DLD1 (cell line): ENCODE results near the gene SHLD2.
"Not testable (repeated sequence)": the region's sequence is repeated elsewhere in the genome, so short reads cannot be mapped to it uniquely, and the experiment has no call there.

Experiments
- in situ Hi-C: cut with HindIII; loops from 2 replicates; pipeline ENCODE4 v1.10.0; 2017; ENCODE audit warnings: low sequenced_read_pairs

Gene SHLD2, protein sequence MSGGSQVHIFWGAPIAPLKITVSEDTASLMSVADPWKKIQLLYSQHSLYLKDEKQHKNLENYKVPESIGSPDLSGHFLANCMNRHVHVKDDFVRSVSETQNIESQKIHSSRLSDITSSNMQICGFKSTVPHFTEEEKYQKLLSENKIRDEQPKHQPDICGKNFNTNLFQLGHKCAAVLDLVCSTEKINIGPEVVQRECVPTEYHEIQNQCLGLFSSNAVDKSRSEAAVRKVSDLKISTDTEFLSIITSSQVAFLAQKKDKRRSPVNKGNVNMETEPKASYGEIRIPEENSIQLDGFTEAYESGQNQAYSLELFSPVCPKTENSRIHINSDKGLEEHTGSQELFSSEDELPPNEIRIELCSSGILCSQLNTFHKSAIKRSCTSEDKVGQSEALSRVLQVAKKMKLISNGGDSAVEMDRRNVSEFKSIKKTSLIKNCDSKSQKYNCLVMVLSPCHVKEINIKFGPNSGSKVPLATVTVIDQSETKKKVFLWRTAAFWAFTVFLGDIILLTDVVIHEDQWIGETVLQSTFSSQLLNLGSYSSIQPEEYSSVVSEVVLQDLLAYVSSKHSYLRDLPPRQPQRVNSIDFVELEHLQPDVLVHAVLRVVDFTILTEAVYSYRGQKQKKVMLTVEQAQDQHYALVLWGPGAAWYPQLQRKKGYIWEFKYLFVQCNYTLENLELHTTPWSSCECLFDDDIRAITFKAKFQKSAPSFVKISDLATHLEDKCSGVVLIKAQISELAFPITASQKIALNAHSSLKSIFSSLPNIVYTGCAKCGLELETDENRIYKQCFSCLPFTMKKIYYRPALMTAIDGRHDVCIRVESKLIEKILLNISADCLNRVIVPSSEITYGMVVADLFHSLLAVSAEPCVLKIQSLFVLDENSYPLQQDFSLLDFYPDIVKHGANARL

DNA sequence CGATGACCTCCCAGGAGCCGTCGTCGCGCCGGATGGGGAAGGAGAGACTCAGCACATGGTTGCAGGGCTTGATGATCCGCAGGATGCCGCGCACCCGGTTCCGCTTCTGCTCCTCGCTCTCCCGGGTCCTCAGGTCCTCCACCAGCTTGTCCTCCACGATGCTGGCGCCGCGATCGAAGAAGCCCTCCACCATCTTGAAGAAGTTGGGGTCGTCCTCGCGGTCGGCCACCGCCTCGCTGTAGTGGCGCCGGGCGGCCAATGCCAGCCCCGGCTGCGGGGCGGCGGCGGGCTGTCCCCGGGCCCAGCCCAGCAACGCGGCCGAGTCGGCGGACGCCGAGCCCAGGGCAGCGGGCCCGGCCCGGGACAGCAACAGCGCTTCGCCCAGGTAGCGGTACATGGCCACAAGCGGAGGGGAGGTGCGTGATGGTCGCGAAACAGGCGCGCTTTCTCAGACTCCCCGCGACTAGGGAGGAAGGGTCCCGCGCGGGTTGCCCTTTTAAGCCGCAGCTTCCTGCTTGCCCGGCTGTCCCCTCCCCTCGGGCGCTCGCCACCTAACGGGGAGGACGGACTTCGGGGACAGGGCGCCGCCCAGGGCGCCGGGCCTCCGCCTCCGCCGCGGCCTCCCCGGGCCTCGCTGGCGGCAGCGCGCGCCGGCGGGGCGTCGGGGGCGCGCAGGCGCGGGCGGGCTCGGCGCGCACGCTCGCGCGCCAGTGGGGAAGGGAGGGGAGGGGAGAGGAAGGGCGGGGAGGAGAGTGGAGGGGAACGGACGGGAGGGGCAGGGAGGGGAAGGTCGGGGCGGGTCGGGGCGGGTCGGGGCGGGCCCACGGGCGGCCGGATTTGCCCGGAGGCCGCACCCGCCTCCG, at the start of gene SHLD2, which contains the start of gene GLUD1:
SHLD2 (plus strand) TSS at position 834 of the 863 bp plus-strand sequence. CDS start 56,149 bp downstream, outside the sequence.
GLUD1 (minus strand) TSS at position 471 of the 863 bp plus-strand sequence; CDS start at position 397, 74 bp downstream.
- in situ Hi-C loops: no loop called here

DNA sequence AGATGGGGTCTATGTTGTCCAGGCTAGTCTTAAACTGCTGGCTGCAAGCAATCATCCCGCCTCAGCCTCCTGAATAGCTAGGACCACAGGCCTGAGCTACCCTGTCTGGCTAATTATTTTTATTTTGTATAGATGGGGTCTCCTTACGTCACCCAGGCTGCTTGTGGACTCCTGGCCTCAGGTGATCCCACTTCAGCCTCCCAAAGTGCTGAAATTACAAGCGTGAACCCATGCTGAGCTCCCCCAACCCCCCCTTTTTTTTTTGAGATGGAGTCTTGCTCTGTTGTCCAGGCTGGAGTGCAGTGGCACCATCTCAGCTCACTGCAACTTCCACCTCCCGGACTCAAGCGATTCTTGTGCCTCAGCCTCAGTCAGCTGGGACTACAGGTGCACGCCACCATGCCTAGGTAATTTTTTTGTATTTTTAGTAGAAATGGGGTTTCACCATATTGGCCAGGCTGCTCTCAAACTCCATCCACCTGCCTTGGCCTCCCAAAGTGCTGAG, 49.5 kb upstream of the SHLD2 start:
- in situ Hi-C loops: no loop called here

DNA sequence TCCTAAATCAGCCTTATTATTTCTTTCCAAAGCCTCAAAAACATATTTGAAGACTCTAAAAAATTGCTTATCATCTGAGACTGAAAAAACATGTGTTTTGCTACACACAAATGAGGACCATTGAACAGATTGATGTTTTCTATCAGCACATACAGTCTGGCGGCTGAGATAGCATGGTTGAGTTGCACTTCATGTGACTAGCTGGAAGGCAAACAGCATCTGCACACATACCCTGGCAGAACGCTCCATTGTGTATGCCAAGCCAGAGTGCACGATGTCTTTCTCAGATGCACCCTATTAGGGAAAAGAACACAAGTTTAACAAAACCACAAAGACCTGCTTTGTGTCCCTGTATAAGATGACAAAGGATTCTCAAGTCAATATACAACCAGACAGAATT, 41.9 kb upstream of the SHLD2 start:
- in situ Hi-C loops: no loop called here

DNA sequence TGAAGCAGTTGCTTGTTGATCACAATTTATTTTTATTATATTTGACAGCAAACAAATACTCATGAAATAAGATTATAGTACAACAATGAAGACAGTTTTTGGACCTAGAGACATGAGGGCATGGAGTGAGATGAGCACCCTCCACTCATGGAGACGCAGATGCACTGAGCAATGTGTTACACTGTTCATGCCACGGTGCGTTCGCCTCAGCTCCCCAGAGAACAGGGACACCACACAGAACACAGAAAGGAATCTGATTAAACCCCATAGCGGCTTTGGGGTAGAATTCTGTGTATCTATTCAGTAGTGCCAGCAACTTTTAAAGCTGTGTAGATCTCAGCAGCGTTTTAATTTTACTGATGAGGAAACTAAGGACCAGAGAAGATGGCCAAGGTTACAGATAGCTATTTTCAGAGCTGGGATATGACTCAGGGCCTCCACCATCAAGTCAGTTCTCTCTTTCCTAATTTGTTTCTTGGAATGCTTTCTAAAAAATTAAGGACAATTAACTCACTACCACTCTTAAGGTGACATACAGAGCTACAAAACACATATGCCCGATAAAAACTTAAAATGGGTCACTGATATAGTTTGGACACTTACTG, 41.3 kb upstream of the SHLD2 start:
- in situ Hi-C loops: no loop called here

DNA sequence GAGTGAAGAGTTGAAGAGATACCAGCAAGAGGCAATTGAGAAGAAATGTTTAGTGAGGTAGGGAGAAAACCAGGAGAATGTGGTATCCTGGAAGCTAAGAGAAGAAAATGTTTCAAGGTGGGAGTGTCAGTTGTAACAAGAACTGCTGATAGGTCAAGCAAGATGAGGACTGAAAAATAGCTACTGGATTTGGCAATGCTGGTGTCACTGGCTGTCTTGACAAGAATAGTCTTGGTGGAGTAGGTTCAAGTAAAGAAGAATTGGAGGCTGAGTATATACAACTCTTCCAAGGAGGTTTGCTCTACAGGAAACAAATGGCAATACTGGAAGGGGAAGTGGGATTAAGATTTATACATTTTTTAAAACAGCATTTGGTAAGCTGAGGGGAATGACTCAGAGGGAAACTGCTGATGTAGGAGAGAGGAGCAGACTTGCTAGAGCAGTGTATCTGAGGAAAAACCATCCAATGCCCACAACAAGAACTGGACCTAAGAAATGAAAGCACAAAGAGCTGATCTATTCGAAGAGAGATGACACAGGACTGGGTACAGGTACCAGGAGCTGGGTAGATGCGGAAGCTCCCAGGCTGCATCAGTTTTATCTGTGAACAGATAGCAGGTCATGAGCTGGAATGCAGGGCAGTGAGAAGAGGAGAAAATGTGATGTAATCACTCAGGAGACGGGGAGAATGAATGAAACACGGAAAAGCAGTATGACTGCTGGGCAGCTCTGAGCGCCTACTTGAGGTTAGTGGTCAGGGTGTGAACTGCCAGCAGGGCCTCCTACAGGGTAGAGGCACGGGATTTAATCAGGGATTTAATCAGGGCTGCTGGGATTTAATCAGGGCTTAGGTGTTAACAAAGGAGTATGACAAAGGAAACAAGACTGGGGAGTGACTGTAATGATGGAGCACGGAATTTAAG, 40.4 kb upstream of the SHLD2 start:
- in situ Hi-C loops: no loop called here

DNA sequence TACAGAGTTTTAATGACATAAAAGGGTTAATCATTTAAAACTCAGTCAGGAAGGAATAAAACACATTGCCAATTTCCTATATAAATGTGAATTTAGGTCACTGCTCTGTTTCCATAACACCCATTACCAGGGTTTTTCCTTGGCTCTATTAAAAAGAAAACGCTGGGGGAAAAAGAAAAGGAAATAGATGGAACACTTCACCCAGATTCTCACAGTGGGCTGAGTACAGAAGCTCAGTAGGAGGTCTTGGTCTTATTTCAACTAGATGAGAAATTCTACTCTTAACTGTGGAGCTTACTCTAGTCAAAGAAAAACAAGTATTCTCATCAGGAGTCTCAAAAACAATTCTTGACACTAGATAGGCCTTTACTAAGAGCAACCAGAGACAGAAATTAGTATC, 36.8 kb upstream of the SHLD2 start:
- in situ Hi-C loops: no loop called here

DNA sequence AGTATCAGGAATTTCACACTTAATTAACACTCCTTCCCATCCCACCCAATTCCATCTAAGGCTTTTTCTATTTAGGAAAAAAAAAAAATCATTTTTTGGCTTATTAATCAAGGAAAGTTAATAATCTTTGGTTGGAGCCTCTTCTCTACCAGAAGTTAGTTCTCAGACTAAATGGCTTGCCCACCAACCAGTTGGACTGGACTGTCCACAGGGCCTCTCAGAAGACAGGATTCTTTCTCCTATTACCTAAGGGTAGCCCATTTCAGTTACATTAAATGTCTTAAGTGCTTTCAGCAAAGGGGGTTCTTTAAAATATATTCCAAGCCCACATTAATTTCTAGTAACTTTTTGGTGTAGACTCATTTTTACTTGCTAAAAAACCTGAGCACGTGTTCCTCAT, 35.6 kb upstream of the SHLD2 start:
- in situ Hi-C loops: no loop called here

DNA sequence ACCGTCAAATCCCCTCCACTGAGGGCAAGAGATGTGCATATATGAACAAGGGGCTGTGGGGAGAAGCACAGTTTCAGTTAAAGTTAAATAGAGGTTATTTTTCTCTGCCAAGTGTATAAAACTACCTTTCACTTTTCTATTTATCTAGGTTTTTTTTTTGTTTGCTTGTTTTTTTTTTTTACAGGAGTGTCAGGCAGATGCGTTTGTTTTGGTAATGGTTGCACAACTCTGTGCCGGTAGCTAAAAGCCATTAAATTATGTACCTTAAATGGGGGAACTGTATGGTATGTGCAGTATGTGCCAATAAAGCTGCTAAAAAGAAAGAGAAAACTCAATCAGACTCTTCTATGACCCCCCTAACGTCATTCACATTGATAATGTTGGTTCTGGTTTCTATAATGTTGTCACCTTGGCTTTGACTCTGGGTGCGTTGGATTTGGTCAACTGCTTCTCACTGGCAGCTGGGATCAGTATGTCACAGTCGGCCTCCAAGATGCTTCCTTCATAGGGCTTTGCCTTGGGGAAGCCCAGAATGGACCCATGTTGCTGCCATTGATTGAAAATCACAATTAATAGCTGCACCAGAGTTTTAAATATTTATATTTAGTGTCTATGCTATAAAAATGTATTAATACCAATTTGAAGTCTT, 34.6 kb upstream of the SHLD2 start:
- in situ Hi-C loops: no loop called here

DNA sequence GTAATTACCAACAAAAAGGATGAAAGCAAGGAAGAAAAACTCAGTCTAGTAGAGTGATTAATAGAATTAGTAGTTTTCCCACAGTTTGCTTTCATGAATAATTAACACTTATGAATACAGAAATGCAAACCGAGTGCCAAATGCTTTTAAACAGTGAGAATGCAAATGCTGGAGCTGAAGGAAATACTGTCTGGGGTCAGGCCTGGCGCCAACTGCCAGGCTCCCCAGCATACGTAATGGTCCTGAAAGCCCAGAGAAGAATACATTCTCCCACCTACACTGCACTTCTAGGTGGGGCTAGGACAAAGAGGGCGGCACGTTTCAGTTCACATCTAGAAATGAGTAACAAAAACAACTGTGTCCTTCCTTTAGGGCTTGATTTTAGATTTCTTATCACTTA, 30.4 kb upstream of the SHLD2 start:
- in situ Hi-C loops: no loop called here

DNA sequence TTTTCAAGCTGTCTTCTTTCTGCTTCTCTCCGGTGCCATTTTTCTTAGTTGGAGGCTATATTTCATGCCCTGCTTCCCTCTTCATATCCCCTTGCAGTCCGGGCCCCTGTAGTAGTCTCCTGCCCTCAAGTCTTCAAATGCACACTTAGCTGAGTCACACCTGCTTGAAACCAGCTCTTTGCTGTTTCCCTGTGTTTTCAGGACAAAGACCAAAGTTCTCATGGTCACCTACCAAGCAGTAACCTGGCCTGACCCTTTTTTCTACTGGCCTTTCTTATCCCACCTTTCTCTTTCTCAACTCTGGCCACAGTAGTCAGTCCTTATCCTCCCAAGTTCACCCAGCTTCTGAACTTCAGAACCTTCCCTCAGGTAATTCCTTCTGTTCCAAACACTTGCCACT, 28.8 kb upstream of the SHLD2 start:
- in situ Hi-C loops: no loop called here

DNA sequence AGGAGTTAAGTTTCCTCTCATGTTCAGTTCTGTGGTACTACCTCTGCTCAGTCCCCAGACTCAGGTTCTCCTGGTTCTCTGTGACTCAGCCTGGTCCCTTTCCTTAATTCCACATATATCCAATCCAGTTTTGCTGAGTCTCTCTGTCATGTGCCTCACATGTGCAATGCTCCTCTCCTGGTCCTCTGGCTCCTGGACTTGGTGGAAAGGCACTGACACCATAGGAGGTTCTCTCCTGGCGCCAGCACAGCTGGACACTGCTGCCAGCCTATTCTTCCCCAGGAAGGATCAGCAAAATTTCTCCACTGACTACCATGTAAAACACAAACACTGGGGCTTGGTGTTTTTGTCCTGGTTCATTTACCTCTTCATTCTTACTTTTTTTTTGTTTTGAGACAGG, 28.1 kb upstream of the SHLD2 start:
- in situ Hi-C loops: no loop called here

DNA sequence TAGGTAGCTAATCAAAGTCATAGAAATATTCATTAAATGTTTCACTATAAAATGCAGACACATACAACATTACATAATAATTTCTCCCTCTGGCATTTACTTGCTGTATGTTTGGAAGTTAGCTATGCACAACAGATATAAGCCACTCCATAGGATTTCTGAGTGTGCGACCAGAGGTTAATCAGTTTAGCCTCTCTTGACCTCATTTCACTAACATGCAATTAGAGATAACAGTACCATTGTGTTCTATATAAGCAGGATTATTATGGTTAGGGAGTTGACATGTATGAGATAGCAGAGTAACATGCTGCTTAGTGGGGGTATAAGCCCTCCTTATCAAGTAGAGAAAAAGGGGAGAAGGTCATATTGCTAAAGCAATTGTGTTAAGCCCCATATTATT, 26.7 kb upstream of the SHLD2 start:
- in situ Hi-C loops: no loop called here

DNA sequence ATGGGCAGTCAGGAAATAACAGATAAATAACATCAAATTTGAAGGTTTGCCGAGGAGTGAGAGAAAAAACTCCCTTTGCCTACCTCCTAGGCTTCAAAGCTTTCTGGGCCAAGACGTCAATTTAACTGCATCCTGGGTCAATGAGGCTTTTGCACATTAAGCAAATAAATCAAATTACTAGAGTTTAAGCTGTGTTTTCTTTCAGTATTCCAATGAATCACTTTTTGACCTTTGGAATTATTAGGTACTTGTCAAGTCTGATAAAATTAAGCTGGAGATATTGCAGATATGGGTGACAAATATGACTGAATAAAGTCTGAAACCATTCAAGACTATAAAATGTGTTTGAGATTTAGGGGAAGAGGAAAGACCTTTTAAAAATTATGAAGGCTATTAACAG, 22.6 kb upstream of the SHLD2 start:
- in situ Hi-C loops: no loop called here

DNA sequence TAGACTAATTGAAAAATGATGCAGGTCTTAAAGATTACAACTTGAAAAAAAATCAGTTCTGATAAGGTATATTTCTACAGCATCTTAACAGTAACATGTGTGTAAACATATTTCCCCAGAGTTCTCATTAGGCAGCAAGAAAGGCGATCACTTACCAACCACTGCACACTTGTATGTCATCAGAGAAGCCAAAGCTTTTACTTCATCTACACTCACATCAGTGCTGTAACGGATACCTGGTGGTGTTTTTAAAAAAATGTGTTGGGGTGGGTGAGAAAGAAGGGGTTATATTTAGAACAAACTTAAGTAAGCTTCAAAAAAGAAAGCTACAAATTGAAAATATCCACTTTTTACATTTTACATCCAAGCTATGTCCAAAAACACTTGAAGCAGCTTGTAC, 18.6 kb upstream of the SHLD2 start:
- in situ Hi-C loops: not testable (repeated sequence)

DNA sequence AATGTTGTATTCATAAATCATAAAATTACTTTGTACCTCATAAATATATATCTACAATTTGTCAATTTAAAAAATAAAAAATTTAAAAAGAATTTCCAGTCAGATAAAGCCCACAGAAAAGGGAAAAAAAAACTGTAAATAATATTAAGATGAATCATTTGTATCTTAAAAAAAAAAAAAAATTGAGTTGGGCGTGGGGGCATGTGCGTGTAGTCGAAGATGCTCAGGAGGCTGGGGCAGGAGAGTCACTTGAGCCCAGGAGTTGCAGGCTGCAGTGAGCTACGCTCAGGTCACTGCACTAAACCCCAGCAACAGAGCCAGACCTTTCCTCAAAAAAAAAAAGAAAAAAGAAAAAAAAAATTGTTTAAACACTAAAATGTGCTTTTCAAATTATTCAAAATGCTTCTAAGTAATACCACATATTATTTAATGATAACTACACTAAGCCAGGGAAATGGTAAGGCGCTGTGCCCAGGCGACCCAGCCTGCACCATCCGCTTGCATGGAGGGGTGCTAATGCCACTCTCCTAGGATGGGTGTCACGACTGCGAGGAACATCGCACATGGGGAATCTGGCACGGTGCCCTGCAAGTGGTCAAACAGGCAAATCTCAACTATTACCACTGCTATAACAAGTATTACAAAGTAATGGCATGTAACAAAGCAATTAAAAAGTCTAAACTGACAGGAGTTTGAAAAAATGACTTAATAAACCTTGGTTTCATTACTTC, 15.7 kb upstream of the SHLD2 start:
- in situ Hi-C loops: no loop called here

DNA sequence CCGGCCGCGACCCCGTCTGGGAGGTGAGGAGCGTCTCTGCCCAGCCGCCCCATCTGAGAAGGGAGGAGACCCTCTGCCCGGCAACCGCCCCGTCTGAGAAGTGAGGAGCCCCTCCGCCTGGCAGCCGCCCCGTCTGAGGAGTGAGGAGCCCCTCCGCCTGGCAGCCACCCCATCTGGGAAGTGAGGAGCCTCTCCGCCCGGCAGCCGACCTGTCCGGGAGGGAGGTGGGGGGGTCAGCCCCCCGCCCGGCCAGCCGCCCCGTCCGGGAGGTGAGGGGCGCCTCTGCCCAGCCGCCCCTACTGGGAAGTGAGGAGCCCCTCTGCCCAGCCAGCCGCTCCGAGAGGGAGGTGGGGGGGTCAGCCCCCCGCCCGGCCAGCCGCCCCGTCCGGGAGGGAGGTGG, 14.4 kb upstream of the SHLD2 start:
- in situ Hi-C loops: not testable (repeated sequence)

DNA sequence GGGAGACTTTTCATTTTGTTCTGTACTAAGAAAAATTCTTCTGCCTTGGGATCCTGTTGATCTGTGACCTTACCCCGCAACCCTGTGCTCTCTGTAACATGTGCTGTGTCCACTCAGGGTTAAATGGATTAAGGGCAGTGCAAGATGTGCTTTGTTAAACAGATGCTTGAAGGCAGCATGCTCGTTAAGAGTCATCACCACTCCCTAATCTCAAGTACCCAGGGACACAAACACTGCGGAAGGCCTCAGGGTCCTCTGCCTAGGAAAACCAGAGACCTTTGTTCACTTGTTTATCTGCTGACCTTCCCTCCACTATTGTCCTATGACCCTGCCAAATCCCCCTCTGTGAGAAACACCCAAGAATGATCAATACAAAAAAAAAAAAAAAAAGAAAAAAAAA, 13.4 kb upstream of the SHLD2 start:
- in situ Hi-C loops: not testable (repeated sequence)

DNA sequence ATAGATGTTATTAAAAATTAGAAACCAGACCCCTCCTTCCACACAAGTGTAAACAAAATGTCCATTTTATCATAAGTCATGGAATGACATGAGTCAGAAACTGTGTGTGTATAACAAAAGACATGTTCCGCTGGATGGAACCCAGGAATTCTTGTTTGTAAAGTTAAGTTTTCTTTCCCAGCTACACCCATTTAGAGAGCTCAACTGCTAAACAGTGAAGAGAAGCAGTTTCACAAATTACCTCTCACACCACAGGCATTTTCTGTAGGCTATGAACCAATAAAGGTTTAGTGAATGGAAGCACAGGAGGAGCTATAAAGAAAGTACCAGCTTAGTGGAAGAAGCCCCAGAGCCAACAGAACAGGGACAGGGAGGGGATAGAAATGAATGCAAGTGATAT, 12.8 kb upstream of the SHLD2 start:
- in situ Hi-C loops: not testable (repeated sequence)
